Mesenchymal stem cell (in vitro differentiated cells and primary cell): ENCODE data around the gene AHNAK.
A peak's percentile ranks its signal among the peaks of the same experiment; 100 is the strongest.

Experiments used
- DNase-seq: peaks from one replicate; pipeline ENCODE4 v3.0.0-alpha.2; 2013
- H2AFZ ChIP-seq: one replicate; pipeline ENCODE4 v1.6.1; 2013; ENCODE audit warnings: low read depth, mild to moderate bottlenecking, control low read depth, inconsistent platforms, low read length, moderate library complexity
- H2AK5ac ChIP-seq: 2 replicates; pipeline ENCODE4 v1.6.1; 2013; ENCODE audit warnings: low read length, moderate library complexity, mild to moderate bottlenecking, inconsistent platforms; ENCODE audit not compliant: severe bottlenecking
- H2BK120ac ChIP-seq: one replicate; pipeline ENCODE4 v1.6.1; 2013; ENCODE audit warnings: low read depth, mild to moderate bottlenecking, inconsistent platforms, low read length, moderate library complexity
- H2BK12ac ChIP-seq, 2 experiments: one replicate each; pipeline ENCODE4 v1.6.1; 2013; ENCODE audit warnings: inconsistent platforms in 2 of 2, low read length in 2 of 2, mild to moderate bottlenecking in 2 of 2, moderate library complexity in 2 of 2, control low read depth in 1 of 2
- H2BK15ac ChIP-seq: one replicate; pipeline ENCODE4 v1.6.1; 2013; ENCODE audit warnings: mild to moderate bottlenecking, low read depth, inconsistent platforms; ENCODE audit not compliant: poor library complexity, severe bottlenecking
- H2BK5ac ChIP-seq: 2 replicates; pipeline ENCODE4 v1.6.1; 2013; ENCODE audit warnings: low read depth, mild to moderate bottlenecking, low read length, control low read depth, inconsistent platforms; ENCODE audit not compliant: poor library complexity, severe bottlenecking
- H3K14ac ChIP-seq, 2 experiments: one replicate each; pipeline ENCODE4 v1.6.1; 2013; ENCODE audit warnings: inconsistent platforms in 2 of 2, low read length in 2 of 2, control low read depth in 1 of 2, mild to moderate bottlenecking in 1 of 2, moderate library complexity in 1 of 2
- H3K18ac ChIP-seq, 2 experiments: one replicate each; pipeline ENCODE4 v1.6.1; 2013; ENCODE audit warnings: inconsistent platforms in 2 of 2, low read length in 2 of 2, control low read depth in 1 of 2, low read depth in 1 of 2, mild to moderate bottlenecking in 1 of 2
- H3K23ac ChIP-seq, 2 experiments: one replicate each; pipeline ENCODE4 v1.6.1; 2013; ENCODE audit warnings: inconsistent platforms in 2 of 2, low read length in 2 of 2, mild to moderate bottlenecking in 2 of 2, moderate library complexity in 2 of 2, control low read depth in 1 of 2
- H3K27ac ChIP-seq: 2 replicates; pipeline ENCODE4 v1.5.1; 2013; ENCODE audit warnings: mild to moderate bottlenecking, moderate library complexity, low read length, control low read depth, inconsistent platforms; ENCODE audit not compliant: poor library complexity, severe bottlenecking
- H3K27me3 ChIP-seq, 2 experiments: 2 replicates each; pipeline versions ENCODE4 v1.6.1 to v1.7.0; 2013; ENCODE audit warnings: low read length in 2 of 2, mild to moderate bottlenecking in 2 of 2, moderate library complexity in 2 of 2, control low read depth in 1 of 2, inconsistent platforms in 1 of 2; ENCODE audit not compliant: control insufficient read depth in 1 of 2, insufficient read depth in 1 of 2
- H3K36me3 ChIP-seq, 2 experiments: 2 replicates each; pipeline versions ENCODE4 v1.6.1 to v1.7.0; 2013; ENCODE audit warnings: low read length in 2 of 2, control low read depth in 1 of 2, inconsistent platforms in 1 of 2, low read depth in 1 of 2, mild to moderate bottlenecking in 1 of 2; ENCODE audit not compliant: insufficient read depth in 2 of 2, control insufficient read depth in 1 of 2
- H3K4ac ChIP-seq, 2 experiments: one replicate each; pipeline ENCODE4 v1.6.1; 2013; ENCODE audit warnings: inconsistent platforms in 2 of 2, low read length in 2 of 2, mild to moderate bottlenecking in 2 of 2, moderate library complexity in 2 of 2, control low read depth in 1 of 2, low read depth in 1 of 2
- H3K4me1 ChIP-seq: 2 replicates; pipeline ENCODE4 v1.6.1; 2013; ENCODE audit warnings: low read depth, low read length, control low read depth; ENCODE audit not compliant: control insufficient read depth, insufficient read depth
- H3K4me2 ChIP-seq: 2 replicates; pipeline ENCODE4 v1.6.1; 2013; ENCODE audit warnings: low read length, mild to moderate bottlenecking, inconsistent platforms; ENCODE audit not compliant: poor library complexity, severe bottlenecking
- H3K4me3 ChIP-seq, 2 experiments: 2 replicates each; pipeline versions ENCODE4 v1.5.1 to v1.7.0; 2013; ENCODE audit warnings: low read length in 2 of 2, mild to moderate bottlenecking in 2 of 2, control low read depth in 1 of 2, low read depth in 1 of 2; ENCODE audit not compliant: insufficient read depth in 1 of 2
- H3K79me1 ChIP-seq: replicated peaks from 2 replicates; pipeline ENCODE4 v1.6.1; 2013; ENCODE audit warnings: mild to moderate bottlenecking, control low read depth, low read length, inconsistent platforms; ENCODE audit not compliant: poor library complexity, severe bottlenecking
- H3K9ac ChIP-seq: 2 replicates; pipeline ENCODE4 v1.7.0; 2013; ENCODE audit warnings: mild to moderate bottlenecking, low read length, moderate library complexity
- H3K9me3 ChIP-seq: 2 replicates; pipeline ENCODE4 v1.7.0; 2013; ENCODE audit warnings: mild to moderate bottlenecking, low read length; ENCODE audit not compliant: control insufficient read depth
- H4K8ac ChIP-seq: one replicate; pipeline ENCODE4 v1.6.1; 2013; ENCODE audit warnings: inconsistent platforms, mild to moderate bottlenecking, low read length, moderate library complexity
- H4K91ac ChIP-seq: one replicate; pipeline ENCODE4 v1.6.1; 2013; ENCODE audit warnings: mild to moderate bottlenecking, low read length, inconsistent platforms
- WGBS: methylation state at CpG from one replicate; pipeline ENCODE4 v1.1.7; 2013; ENCODE audit warnings: mixed read lengths; 5-methylcytosine and 5-hydroxymethylcytosine counted together

AHNAK gene

GRCh38 chr11:62418733-62419132, 127.9 kb downstream of the AHNAK start, which contains the start of gene SCGB1A1:
SCGB1A1 (plus strand) TSS chr11:62419033; CDS start chr11:62419096, 63 bp downstream.
- Histone ChIP-seq H2BK15ac (peak within 1 kb of the TSS; percentile 48), H3K4me1 (peaks cover 7% of the 10 kb centered on the region), H3K14ac (no peak within 1 kb of the TSS), H2BK120ac (no peak within 1 kb of the TSS), H3K4me3 (peak within 1 kb of the TSS in 1 of 2 experiments; percentile 15), H4K8ac (peak within 1 kb of the TSS; percentile 69), H3K4ac (no peak within 1 kb of the TSS), H2AK5ac (peak within 1 kb of the TSS; percentile 51), H2BK12ac (no peak within 1 kb of the TSS), H3K36me3 (no peaks in the 10 kb centered on the region), H3K4me2 (no peak within 1 kb of the TSS), H3K23ac (no peak within 1 kb of the TSS), H3K27me3 (peaks cover 0 to 6% of the 10 kb centered on the region in 2 experiments), H4K91ac (peak within 1 kb of the TSS; percentile 50), H2AFZ (no peak within 1 kb of the TSS), H3K18ac (peak within 1 kb of the TSS; percentile 29 to 43), H3K9ac (peak within 1 kb of the TSS; percentile 67), H3K79me1 (no peaks in the 10 kb centered on the region), H3K27ac (no peak within 1 kb of the TSS), H2BK5ac (no peak within 1 kb of the TSS), H3K9me3 (no peaks in the 10 kb centered on the region)
- 91% methylated on average over 4 of the region's 4 CpGs for WGBS
- DNase-seq, result no peak

- no peak overlapping the region for H3K23ac ChIP-seq
- H3K4me2 ChIP-seq, result no peak overlapping the region
- no peak overlapping the region for H3K14ac ChIP-seq
- H3K18ac ChIP-seq, result no peak overlapping the region
- no peak overlapping the region for H2BK12ac ChIP-seq
- 85% methylated on average over 4 of the region's 5 CpGs for WGBS
- no peak overlapping the region for H2AK5ac ChIP-seq
- H3K4me3 ChIP-seq, result no peak overlapping the region
- peaks cover 2% of the 10 kb centered on the region for H3K4me1 ChIP-seq
- H3K36me3 ChIP-seq, result no peaks in the 10 kb centered on the region
- no peak overlapping the region for H2AFZ ChIP-seq
- no peak for DNase-seq
- H2BK15ac ChIP-seq, result no peak overlapping the region
- no peak overlapping the region for H3K27ac ChIP-seq
- no peak overlapping the region for H3K4ac ChIP-seq
- no peak overlapping the region for H2BK120ac ChIP-seq
- H4K8ac ChIP-seq, result peak overlapping the region; percentile 69
- no peaks in the 10 kb centered on the region for H3K79me1 ChIP-seq
- H4K91ac ChIP-seq, result no peak overlapping the region
- no peak overlapping the region for H3K9ac ChIP-seq
- no peaks in the 10 kb centered on the region for H3K9me3 ChIP-seq
- peaks cover 0 to 6% of the 10 kb centered on the region in 2 experiments for H3K27me3 ChIP-seq
- H2BK5ac ChIP-seq, result no peak overlapping the region
Measured at GRCh38 chr11:62418136-62418535, 128.5 kb downstream of the AHNAK start.

- Histone ChIP-seq H3K9me3 (no peaks in the 10 kb centered on the region), H3K23ac (no peak overlapping the region), H2BK120ac (no peak overlapping the region), H2AK5ac (no peak overlapping the region), H3K18ac (no peak overlapping the region), H3K27ac (no peak overlapping the region), H3K27me3 (peaks cover 0 to 6% of the 10 kb centered on the region in 2 experiments), H3K4ac (no peak overlapping the region), H2BK5ac (no peak overlapping the region), H3K4me1 (no peaks in the 10 kb centered on the region), H4K8ac (no peak overlapping the region), H3K14ac (no peak overlapping the region), H3K9ac (no peak overlapping the region), H2BK12ac (no peak overlapping the region), H3K79me1 (no peaks in the 10 kb centered on the region), H4K91ac (no peak overlapping the region), H3K36me3 (no peaks in the 10 kb centered on the region), H3K4me3 (no peak overlapping the region), H2BK15ac (no peak overlapping the region), H2AFZ (no peak overlapping the region), H3K4me2 (no peak overlapping the region)
- WGBS, result 93% methylated on average over 12 of the region's 12 CpGs
- DNase-seq, result no peak
Measured at GRCh38 chr11:62416596-62416995, 130.0 kb downstream of the AHNAK start.

GRCh38 chr11:62413060-62413696, 133.4 kb downstream of the AHNAK start:
- Histone ChIP-seq H3K23ac (no peak overlapping the region), H3K36me3 (no peaks in the 10 kb centered on the region), H4K8ac (no peak overlapping the region), H3K4me2 (no peak overlapping the region), H2AK5ac (no peak overlapping the region), H4K91ac (peak overlapping the region; percentile 41), H3K79me1 (no peaks in the 10 kb centered on the region), H2BK15ac (no peak overlapping the region), H3K27me3 (no peaks in the 10 kb centered on the region), H3K14ac (peak overlapping the region in 1 of 2 experiments; percentile 49), H2BK12ac (no peak overlapping the region), H3K27ac (no peak overlapping the region), H3K4me3 (no peak overlapping the region), H3K4me1 (peaks cover 3% of the 10 kb centered on the region), H3K4ac (no peak overlapping the region), H3K9me3 (no peaks in the 10 kb centered on the region), H3K18ac (no peak overlapping the region), H2AFZ (no peak overlapping the region), H2BK5ac (no peak overlapping the region), H3K9ac (no peak overlapping the region), H2BK120ac (no peak overlapping the region)
- DNase-seq, result no peak
- 77% methylated on average over 7 of the region's 8 CpGs for WGBS
